ENCODE results near the gene BRICD5.

BRICD5 gene

GRCh38 chr16:2180962-2181923, 29.4 kb downstream of the BRICD5 start:
- no peak for DNase-seq (ENCODE audit: low read depth in 2 of 2)

GRCh38 chr16:2180461-2180860, 30.2 kb downstream of the BRICD5 start:
- no peak for DNase-seq (ENCODE audit: low read depth in 2 of 2)

GRCh38 chr16:2179576-2179975, 31.1 kb downstream of the BRICD5 start:
- DNase-seq (ENCODE audit: low read depth in 2 of 2), result no peak

- no peak for DNase-seq (ENCODE audit: low read depth in 2 of 2)
Observed at GRCh38 chr16:2179107-2179501, 31.6 kb downstream of the BRICD5 start.

- peak in 1 of 2 donors; percentile 28 for DNase-seq (ENCODE audit: low read depth in 2 of 2)
Observed at GRCh38 chr16:2178321-2179106, 32.1 kb downstream of the BRICD5 start.

GRCh38 chr16:2177561-2177960, 33.1 kb downstream of the BRICD5 start:
- no peak for DNase-seq (ENCODE audit: low read depth in 2 of 2)

GRCh38 chr16:2177101-2177500, 33.6 kb downstream of the BRICD5 start:
- DNase-seq (ENCODE audit: low read depth in 2 of 2), result no peak

- no peak for DNase-seq (ENCODE audit: low read depth in 2 of 2)
Observed at GRCh38 chr16:2176047-2176446, 34.6 kb downstream of the BRICD5 start.

- DNase-seq (ENCODE audit: low read depth in 2 of 2), result no peak
Observed at GRCh38 chr16:2175454-2175853, 35.2 kb downstream of the BRICD5 start.

GRCh38 chr16:2174396-2175131, 36.1 kb downstream of the BRICD5 start:
- no peak for DNase-seq (ENCODE audit: low read depth in 2 of 2)

GRCh38 chr16:2173916-2174315, 36.7 kb downstream of the BRICD5 start:
- no peak for DNase-seq (ENCODE audit: low read depth in 2 of 2)

- DNase-seq (ENCODE audit: low read depth in 2 of 2), result no peak
Observed at GRCh38 chr16:2173366-2173765, 37.3 kb downstream of the BRICD5 start.

GRCh38 chr16:2172688-2173335, 37.9 kb downstream of the BRICD5 start:
- no peak for DNase-seq (ENCODE audit: low read depth in 2 of 2)

GRCh38 chr16:2171601-2172178, 39.0 kb downstream of the BRICD5 start:
- no peak for DNase-seq (ENCODE audit: low read depth in 2 of 2)

- no peak for DNase-seq (ENCODE audit: low read depth in 2 of 2)
Observed at GRCh38 chr16:2170587-2171435, 39.9 kb downstream of the BRICD5 start.

GRCh38 chr16:2170080-2170479, 40.6 kb downstream of the BRICD5 start:
- DNase-seq (ENCODE audit: low read depth in 2 of 2), result no peak

- no peak for DNase-seq (ENCODE audit: low read depth in 2 of 2)
Observed at GRCh38 chr16:2167068-2167638, 43.5 kb downstream of the BRICD5 start.

GRCh38 chr16:2166263-2167067, 44.2 kb downstream of the BRICD5 start:
- DNase-seq (ENCODE audit: low read depth in 2 of 2), result no peak

- no peak for DNase-seq (ENCODE audit: low read depth in 2 of 2)
Observed at GRCh38 chr16:2165861-2166260, 44.8 kb downstream of the BRICD5 start.
